Stimulated activated CD4-positive, alpha-beta T cell treated with anti-CD3 and anti-CD28 coated beads, Interleukin-4, amount 100 ng/mL, for 24 hours (primary cell): Measurements from ENCODE around the gene ZNF175.

Experiments
- DNase-seq: peaks from one replicate; pipeline ENCODE4 v3.0.0-alpha.2; 2020

The ZNF175 gene

DNA sequence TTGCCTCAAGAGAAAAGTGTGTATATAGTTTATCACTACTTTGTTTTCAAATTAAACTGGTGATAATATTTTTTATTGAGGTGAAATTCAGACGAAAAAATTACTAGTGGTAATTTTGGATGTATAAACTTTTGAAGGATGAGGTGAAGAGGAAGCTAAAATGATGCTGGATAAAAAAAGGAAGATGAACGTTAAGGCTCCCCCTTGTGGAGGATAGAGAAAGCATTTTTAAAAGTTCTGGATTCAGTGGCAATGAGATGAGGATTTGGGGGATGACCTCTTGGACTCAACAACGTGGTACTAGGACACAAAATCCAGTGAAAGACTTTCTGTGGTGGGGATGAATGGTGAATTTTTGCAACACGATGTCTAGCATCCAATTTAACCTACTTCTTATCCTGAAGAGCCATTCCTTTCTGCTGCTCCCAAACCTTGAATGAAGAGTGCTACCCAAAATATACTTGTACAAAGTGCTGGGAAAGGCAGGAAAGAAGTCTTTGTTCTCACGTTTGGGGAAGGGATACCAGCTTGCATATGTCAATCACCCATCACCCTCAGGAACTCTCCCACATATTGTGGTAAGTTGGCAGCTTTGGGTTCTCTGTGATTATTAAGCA is 66.4 kb downstream of the ZNF175 start:
- no peak for DNase-seq

DNA sequence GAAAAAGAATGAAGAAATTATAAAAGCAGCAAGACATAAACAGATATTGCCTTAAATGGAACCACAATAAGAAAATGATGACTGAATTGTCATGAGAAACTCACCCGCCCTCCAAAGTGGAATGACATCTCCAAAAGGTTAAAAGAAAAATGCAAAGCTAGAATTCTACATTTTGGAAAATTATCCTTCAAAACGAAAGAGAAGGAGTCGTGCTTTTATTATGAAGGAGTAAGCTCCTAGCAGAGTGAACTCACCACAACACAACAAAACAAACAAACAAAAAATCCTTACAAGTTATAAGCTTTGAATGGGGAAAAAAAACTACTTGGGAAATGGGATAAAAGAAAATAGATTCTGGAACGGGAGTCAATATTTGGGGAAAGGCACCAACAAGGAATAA is 68.8 kb downstream of the ZNF175 start:
- no peak for DNase-seq

DNA sequence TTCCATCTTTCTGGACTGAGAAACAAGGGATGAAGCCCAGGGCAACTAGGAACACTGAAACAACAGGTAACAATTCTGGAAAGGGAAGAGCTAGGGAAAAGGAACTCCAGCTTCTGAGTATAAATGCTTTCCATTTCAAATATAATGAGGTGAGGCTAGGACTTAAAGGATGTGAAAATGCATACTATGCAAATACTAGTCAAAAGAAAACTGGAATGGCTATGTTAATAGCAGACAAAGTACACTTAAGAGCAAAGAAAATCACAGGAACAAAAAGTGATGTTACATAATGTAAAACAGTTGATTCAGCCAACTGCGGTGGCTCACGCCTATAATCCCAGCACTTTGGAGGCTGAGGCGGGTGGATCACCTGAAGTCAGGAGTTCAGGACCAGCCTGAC is 69.3 kb downstream of the ZNF175 start:
- DNase-seq: no peak

DNA sequence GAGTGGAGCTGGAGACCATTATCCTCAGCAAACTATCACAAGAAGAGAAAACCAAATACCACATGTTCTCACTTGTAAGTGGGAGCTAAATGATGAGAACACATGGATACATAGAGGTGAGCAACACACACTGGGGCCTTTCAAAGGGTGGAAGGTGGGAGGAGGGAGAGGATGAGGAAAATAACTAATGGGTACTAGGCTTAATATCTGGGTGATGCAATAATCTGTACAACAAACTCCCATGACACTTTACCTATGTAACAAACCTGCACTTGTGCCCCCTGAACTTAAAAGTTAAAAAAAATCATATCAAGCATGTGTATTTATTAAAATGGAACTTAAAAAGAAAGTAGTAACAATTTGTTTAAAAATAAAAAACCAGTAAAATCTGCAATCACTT is 70.6 kb downstream of the ZNF175 start:
- no peak for DNase-seq
